ENCODE data around the gene OR51B5. TPM values are rescaled to one million over a fixed set of nuclear protein-coding genes. Genes with fewer than 3 reads are reported as not detected.

The OR51B5 gene
- total and polyA plus RNA-seq, 2 of the 13 experiments (the other 11 are each of a cell fraction or from before 2014, with no cell fraction given), result 0.16 to 0.18 TPM

GRCh38 chr11:5390210-5390609, 46.9 kb upstream of the OR51B5 start:
- Histone ChIP-seq H2AFZ (ENCODE audit: low read length) (no peak overlapping the region), H3K79me2 (ENCODE audit: insufficient read depth, low read length) (no peaks in the 10 kb centered on the region), H3K9me3 (ENCODE audit: low read length) (no peaks in the 10 kb centered on the region), H3K9ac (ENCODE audit: insufficient read depth, low read depth, low read length) (no peak overlapping the region), H3K4me3 (replicated peaks in 1 of 3; ENCODE audit: insufficient read depth in 1 of 3, low read depth in 2 of 3, low read length in 3 of 3) (no peak overlapping the region), H3K36me3 (replicated peaks in 1 of 2; ENCODE audit: control insufficient read depth in 1 of 2, insufficient read depth in 2 of 2, low read length in 2 of 2) (no peaks in the 10 kb centered on the region), H3K27ac (ENCODE audit: extremely low read length, insufficient read depth, low read length) (no peak overlapping the region), H3K4me1 (ENCODE audit: insufficient read depth, low read length) (no peaks in the 10 kb centered on the region), H3K4me2 (ENCODE audit: low read depth, low read length) (no peak overlapping the region), H4K20me1 (ENCODE audit: insufficient read depth, low read length) (0 out of 2 replicates have a peak, but pooled peaks cover 3% of the 10 kb centered on the region), H3K27me3 (ENCODE audit: control insufficient read depth in 1 of 2, insufficient read depth in 2 of 2, low read length in 2 of 2) (no peaks in the 10 kb centered on the region)
- BruUV-seq (replicated peaks), result no TSS peak
- no peak for FAIRE-seq
- CTCF ChIA-PET (ENCODE audit: low intra/inter-chr PET ratio, low total read pairs), result no interaction called here
- POLR2A ChIA-PET, result no interaction called here
- no peak for DNase-seq (ENCODE audit: low spot score)
- WGBS (ENCODE audit: low lambda C conversion rate), result 0% methylated on average over 2 of the region's 2 CpGs
- in situ Hi-C loops (cut with HindIII; ENCODE audit: extremely low pct_ligation_motif_present, low pct_unique_long_range_greater_than_20kb) (no loop called here), intact Hi-C loops (cut with micrococcal nuclease; ENCODE audit: unreplicated experiment) (no loop called here)
- no peak for TF ChIP-seq KMT2B (CRISPR knock-in tag; IDR thresholded peaks at IDR 0.05)
- TF ChIP-seq ERF (CRISPR knock-in tag; IDR thresholded peaks at IDR 0.05), result no peak
- TF ChIP-seq HHEX (CRISPR knock-in tag; IDR thresholded peaks at IDR 0.05), result no peak
- TF ChIP-seq ZNF646 (CRISPR knock-in tag; IDR thresholded peaks at IDR 0.05), result no peak
- TF ChIP-seq NONO (IDR thresholded peaks at IDR 0.05), result no peak
- TF ChIP-seq NONO (CRISPR knock-in tag; conservative IDR thresholded peaks at IDR 0.05), result no peak
- no peak for TF ChIP-seq MXD4 (CRISPR knock-in tag; IDR thresholded peaks at IDR 0.05)
- no peak for ATAC-seq

All from HepG2 (cell line).